GM18907 (cell line): ENCODE data around the gene DUS1L.

Experiments used
- ATAC-seq: cut with Tn5 transposase; IDR thresholded peaks from one replicate; pipeline ENCODE4 v1.9.1; 2021; ENCODE audit warnings: mild to moderate bottlenecking, moderate library complexity; ENCODE audit not compliant: unreplicated experiment

Gene DUS1L

DNA sequence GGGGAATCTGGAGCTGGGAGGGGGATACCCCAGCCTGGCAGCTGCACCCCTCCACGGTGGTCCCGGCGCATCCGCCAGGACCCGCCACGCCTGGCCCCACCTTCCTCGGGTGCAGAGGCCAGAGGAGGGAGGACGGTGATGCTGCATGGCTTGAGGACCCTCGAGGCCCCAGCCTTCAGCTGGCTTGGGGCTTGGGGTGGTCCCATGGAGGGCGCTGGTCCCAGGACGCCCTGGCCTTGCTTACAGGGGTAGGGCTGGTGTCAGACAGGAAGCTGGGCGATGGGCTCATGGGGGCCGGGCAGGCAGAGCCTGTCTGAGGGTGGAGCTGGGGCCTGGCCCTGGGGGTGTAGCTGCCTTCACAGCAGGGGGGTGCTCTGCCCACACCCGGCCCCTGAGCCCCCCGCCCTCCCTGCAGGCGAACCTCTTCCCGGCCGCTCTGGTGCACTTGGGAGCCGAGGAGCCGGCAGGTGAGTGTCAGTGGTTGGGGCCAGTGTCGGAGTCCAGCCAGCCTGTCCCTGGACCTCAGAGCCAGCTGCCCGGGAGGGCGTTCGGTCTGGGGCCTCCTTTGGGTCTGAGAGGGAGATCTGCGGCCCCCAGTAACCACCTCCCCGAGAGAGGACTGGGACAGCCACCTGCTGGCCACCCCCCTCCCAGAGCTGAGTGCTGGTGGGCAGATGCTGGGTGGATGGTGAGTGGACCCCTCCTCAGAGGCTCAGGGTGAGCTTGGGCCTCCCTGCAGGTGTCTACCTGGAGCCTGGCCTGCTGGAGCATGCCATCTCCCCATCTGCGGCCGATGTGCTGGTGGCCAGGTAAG, 49.3 kb downstream of the DUS1L start:
- ATAC-seq: no peak

DNA sequence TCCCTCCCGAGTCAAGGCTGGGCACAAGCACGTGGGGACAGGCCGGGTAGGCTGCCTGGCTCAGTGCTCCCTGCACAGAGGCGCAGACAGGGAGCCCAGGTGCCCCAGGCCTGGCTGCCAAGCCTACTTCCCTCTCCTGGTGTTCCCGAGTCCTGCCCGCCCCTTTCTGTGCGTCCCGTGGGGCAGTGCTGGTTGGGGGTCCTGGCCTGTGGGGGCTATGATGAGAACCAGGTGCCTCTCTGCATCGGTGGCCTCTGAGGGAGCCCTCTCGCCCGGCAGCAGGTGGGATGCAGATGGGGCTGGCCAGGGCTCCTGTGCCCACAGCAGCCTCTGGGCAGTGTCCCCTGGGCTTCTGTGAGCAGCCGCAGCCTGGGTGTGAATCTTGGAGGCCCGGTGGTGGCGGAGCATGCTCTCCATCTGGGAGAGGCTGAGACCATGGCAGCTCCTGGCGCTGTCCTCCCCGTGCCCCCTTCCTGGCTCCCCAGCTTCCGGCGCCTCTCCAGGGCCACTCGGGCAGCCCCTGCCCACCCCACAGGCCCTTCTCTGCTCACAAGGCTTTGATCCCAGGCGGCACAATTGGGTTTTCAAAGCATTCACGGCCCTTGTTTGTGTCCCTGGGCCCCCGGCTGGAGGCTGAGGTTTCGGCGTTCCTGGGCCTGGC, 50.2 kb downstream of the DUS1L start:
- no peak for ATAC-seq

DNA sequence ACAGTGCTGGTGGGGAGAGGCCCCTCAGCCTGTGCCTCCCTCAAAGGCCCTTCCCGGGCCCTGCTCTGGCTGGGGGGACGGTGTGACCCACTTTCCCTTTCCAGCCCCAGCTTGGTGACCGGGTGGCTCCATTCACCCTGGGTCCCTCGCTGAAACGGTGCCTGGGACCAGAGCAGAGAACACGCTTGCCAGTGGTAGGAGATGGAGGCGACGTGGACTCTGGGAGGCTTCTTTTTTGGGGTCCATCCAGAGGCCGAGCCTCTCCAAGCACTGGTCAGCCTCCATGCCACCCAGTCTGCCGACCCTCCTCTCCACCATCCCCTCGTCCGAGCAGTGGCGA, 50.7 kb downstream of the DUS1L start:
- no peak for ATAC-seq

DNA sequence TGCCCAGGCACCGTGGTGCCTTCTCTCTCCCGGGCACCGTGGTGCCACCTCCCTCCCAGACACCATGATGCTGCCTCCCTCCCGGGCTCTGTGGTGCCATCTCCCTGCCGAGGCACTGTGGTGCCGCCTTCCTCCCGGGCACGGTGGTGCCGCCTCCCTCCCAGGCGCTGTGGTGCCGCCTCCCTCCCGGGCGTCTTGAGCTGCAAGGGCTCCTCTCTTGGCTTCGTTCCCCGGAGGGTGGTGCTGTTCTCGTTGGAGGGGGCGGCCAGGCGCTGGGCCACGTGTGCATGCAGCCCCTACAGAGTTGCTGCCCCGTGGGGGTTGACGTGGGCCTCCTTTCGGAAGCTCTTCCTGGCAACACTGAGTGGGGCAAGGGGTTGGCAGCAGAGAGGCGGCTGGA, 51.2 kb downstream of the DUS1L start:
- ATAC-seq: no peak

DNA sequence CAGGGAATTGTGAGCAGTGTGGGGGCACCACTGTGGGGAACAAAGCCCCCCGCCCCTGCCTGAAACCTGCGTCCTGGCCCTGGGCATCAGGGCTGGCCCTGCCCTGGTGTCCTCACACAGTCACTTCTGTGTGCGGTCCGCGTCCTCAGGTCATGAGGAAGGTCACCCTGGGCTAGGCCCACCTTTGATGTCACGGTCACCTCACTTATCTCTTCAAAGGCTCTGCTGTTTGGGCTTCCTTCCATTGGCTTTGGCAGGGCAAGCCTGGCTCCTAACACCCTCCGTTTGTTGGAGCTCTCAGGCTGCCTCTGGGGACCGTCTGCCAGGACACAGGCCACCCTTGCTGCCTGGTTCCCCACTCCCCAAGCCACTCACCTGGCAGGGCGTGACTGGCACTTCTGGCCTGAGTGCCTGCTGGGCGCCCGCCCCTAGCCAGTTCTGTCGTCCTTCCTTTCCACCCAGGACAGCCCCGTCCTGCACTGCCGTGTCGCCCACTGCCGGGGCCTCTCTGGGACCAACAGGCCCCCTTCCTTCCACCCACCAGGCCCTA, 51.8 kb downstream of the DUS1L start:
- no peak for ATAC-seq

DNA sequence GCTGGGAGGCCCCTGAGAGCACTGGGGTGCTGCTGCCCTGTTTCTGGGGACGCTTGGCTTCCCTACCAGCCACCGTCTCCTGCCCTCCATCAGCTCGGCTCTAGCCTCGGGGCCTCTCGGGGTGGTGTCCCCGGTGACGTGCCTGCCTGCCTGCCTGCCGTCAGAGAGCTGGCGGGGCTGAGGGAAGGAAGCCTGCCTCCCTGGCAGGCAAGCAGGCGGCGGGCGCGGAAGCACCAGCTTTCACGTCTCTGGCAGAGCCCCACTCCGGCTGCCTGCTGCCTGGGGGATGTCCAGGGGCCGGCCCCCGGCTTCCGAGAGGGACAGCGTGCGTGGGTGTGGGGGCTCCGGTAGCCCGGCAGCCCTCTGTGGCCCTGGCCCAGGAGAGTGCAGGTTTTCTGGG, 52.3 kb downstream of the DUS1L start:
- no peak for ATAC-seq

DNA sequence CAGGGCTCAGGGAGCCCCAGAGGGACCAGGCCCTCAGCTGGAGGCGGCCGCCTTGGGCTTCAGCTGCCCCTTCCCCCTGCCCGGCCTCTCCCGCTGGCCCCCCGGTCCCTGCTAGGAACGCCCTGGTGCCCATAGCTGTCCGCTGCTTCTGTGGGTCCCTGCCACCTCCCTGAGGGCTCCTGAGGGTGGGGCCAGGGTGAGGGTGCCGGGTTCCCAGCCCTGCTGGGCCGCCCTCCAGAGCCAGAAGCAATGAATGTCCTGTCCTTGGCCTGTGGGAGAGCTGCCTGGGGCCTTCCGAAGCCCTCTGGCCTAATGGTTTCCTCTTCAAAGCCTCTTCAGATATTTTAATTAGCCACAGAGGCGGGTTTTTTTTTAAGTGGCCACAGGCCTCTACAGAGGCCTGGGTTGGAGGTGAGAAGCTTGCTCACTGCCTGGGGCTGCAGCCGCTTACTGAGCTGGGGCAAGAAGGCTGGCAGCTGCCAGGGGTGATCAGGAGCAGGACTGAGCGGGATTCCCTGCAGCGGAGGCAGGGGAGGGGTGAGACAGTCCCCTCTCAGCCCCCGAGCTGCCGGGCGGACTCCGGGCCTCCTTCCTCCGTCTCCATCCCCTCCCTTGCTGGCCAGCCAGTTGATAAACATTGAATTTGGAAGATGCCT, 52.8 kb downstream of the DUS1L start:
- no peak for ATAC-seq

DNA sequence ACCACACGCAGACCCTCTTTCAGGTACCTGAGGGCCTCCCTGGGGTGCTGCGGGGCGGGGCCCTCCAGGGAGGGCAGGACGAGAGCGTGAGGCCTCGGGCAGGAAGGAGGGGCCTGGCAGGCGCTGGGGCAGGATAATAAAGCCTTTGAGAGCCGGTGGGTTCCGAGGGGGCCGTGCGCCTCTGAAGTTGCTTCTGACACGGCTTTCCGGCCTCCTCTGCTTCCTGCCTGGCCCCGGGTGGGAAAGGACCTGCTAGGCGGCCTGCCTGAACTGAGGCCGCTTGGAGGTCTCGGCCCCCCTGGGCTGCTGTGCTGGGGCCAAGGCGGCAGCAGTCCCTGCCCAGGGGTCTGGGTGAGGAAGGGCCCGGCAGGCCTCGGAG, 53.4 kb downstream of the DUS1L start:
- no peak for ATAC-seq

DNA sequence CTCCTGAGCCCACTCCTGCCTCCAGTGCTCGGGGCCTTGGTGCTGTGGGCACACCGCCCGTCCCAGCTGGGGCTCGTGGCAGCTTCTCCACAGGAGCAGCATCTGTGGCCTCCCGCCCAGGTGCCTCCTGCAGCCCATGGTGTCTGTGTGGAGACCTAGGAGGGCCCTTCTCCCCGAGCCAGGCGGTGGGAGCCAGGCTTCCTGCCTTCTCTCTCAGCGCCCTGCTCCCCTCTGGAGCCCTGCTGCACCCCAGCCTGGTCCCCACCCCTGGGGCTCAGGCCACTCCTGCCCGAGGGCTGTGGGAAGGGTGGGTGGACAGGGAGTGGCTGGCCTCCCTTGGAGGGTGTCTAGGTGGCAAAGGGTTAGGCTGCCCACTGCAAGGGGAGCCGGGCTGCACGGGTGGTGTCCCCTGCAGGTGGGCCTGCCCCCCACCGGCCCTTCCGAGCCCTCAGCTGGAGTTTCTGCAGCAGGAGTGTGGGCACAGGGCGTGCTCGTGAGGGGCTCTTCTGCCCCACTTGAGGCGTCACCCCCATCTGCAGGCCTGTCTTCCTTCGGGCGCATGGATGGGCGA, 53.9 kb downstream of the DUS1L start:
- no peak for ATAC-seq

DNA sequence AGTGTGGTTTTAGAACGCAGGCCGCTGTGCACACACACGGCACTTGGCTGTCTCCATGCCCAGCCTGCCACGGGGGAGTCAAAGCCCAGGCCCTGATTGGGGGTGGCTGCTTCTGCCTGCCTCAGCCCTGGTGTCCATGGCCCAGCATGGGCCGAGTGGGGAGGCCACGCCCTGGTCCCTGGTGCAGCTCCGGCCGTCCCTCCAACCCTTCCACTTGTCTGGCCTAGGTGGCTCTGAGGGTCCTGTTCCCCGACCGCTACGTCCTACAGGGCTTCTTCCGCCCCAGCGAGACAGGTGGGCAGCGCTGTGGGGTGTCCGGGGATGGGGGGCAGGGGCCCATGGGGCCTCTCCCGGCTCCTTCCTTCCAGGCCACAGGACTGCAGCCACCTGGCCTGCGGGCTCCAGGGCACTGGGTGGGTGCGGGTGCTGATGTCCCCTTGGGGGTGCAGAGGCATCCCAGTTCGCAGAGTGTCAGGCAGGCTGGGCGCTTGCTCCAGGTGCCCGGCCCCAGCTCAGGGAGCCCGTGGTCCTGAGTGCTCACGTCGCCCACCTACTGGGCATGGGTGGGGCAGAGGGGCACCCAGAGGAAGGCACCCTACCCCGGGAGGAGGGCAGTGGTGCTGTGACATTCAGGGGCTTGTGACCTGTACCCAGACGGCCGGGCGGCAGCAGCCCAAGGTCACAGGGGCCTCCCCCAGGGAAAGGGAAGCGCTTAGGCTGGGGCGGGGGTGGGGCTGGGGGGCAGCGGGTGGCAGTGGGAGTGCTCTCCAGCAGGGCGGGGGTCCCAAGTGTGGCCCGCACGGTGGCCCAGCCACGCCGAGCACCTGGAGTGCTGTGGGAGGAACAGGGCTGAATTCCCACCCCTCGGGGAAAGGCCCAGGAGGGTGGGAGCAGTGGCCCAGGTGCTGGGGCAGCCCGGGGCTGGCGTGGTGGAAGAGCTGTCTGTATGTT, 54.8 kb downstream of the DUS1L start:
- ATAC-seq: no peak

DNA sequence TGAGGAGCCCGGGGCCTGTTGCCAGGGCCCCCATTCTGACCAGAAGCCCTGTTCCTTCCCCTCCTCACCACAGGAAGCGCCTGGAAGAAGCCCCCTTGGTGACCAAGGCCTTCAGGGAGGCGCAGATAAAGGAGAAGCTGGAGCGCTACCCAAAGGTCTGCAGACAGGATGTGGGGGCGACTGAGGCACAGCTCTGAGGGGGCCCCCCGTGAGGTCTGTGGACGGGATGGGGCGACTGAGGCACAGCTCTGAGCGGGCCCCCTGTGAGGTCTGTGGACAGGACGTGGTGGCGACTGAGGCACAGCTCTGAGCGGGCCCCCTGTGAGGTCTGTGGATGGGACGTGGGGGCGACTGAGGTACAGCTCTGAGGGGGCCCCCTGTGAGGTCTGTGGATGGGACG, 56.2 kb downstream of the DUS1L start:
- no peak for ATAC-seq

DNA sequence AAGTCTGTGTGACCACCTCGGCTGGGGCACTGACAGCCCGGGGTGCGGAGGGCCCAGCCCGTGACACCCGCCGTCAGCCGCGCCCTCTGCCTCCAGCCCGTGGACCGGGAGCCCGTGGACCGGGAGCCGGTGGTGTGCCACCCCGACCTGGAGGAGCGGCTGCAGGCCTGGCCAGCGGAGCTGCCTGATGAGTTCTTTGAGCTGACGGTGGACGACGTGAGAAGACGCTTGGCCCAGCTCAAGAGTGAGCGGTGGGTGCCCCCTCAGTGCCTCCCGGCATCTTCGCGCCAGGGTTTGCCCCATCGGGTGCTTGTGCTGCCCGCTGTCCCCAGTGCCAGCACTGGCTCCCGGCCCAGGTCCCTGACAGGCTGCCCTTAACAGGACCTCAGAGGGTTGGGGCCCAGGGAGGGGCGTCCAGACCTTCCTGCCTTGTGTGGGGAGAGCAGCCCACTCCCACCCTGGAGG, 56.6 kb downstream of the DUS1L start:
- no peak for ATAC-seq

DNA sequence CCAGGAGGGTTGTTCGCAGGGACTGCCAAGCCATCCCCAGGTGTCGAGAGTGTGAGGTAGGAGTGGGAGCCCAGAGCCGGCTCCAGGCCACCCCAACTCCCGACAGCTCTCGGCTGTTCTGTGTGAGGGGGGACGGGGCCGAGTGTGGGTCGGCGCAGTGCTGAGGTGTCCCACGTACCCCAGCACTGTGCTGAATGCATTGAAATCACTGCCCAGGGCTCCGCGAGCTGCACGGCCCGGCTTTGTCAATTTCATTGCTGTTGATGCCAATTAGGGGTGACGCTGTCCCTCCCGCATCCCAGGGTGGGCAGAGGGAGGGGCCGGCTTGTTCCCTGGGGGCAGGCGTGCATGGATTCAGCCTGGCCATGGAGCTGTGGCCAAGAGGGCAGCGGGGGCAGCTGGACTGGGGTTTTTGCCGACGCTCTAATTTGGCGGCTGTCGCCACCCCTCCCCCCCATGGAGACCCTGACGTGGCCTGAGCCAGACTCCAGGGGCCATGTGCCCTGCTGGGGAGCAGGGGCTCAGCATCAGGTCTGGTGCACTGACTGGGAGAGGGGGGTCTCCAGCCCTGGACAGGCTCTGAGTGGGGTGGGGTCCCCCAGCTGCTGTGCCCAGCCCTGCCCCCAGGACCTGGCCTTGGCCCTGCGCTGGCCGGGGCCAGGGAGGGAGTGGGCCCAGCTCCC, 57.2 kb downstream of the DUS1L start:
- ATAC-seq: no peak
